ENCODE results near the gene LMAN2.
A peak's percentile ranks its signal among the peaks of the same experiment; 100 is the strongest.

Gene LMAN2

GRCh38 chr5:177300236-177300880, 51.1 kb downstream of the LMAN2 start (continued):
- TF ChIP-seq PRDM2 (tag by site-specific recombination; IDR thresholded peaks at IDR 0.05; ENCODE audit: borderline replicate concordance), result no peak
- TF ChIP-seq ATF2 (tag by site-specific recombination; IDR thresholded peaks at IDR 0.05; ENCODE audit: low read depth), result no peak
- TF ChIP-seq ZNF645 (tag by site-specific recombination; IDR thresholded peaks at IDR 0.05), result no peak
- no peak for TF ChIP-seq ZNF704 (tag by site-specific recombination; IDR thresholded peaks at IDR 0.05)
- TF ChIP-seq ZNF354C (tag by site-specific recombination; IDR thresholded peaks at IDR 0.05; ENCODE audit: borderline replicate concordance, low read depth), result no peak
- no peak for TF ChIP-seq ZNF449 (tag by site-specific recombination; IDR thresholded peaks at IDR 0.05)
- no peak for TF ChIP-seq GLI4 (tag by site-specific recombination; IDR thresholded peaks at IDR 0.05)
- no peak for TF ChIP-seq ZFP69B (tag by site-specific recombination; IDR thresholded peaks at IDR 0.05)
- no peak for TF ChIP-seq ZNF624 (tag by site-specific recombination; IDR thresholded peaks at IDR 0.05)
- TF ChIP-seq ZNF580 (tag by site-specific recombination; IDR thresholded peaks at IDR 0.05), result no peak
- peak; percentile 78 for TF ChIP-seq ZIC2 (tag by site-specific recombination; IDR thresholded peaks at IDR 0.05)
- TF ChIP-seq ZNF114 (tag by site-specific recombination; IDR thresholded peaks at IDR 0.05), result no peak
- no peak for TF ChIP-seq ZNF555 (tag by site-specific recombination; conservative IDR thresholded peaks at IDR 0.05)
- no peak for TF ChIP-seq ZNF350 (tag by site-specific recombination; IDR thresholded peaks at IDR 0.05)
- no peak for TF ChIP-seq ZBTB48 (tag by site-specific recombination; IDR thresholded peaks at IDR 0.05)
- no peak for TF ChIP-seq SETDB1 (IDR thresholded peaks at IDR 0.05; ENCODE audit: insufficient read length, low read length)
- TF ChIP-seq HOXD13 (CRISPR knock-in tag; IDR thresholded peaks at IDR 0.05; ENCODE audit: borderline replicate concordance), result no peak
- TF ChIP-seq ZNF10 (tag by site-specific recombination; IDR thresholded peaks at IDR 0.05), result no peak
- TF ChIP-seq REST (tag by site-specific recombination; IDR thresholded peaks at IDR 0.05), result no peak
- TF ChIP-seq EGR2 (tag by site-specific recombination; IDR thresholded peaks at IDR 0.05; ENCODE audit: low read depth), result no peak
- TF ChIP-seq REPIN1 (tag by site-specific recombination; IDR thresholded peaks at IDR 0.05; ENCODE audit: low read depth), result no peak
- TF ChIP-seq ZBTB7A (tag by site-specific recombination; IDR thresholded peaks at IDR 0.05; ENCODE audit: low read depth), result no peak
- TF ChIP-seq ZBTB8A (tag by site-specific recombination; IDR thresholded peaks at IDR 0.05), result 0 out of 2 replicates have a peak, but pooled peaks have one; percentile 14
